GM12864 (cell line): ENCODE measurements around the gene DOK5.

Experiments
- DNase-seq: peaks from one replicate; pipeline ENCODE4 v3.0.0-alpha.2; 2011; ENCODE audit warnings: low read depth
- H3K4me3 ChIP-seq: 2 replicates; pipeline ENCODE4 v1.5.1; 2011; ENCODE audit warnings: mild to moderate bottlenecking, low read depth, low read length, control low read depth
- CTCF ChIP-seq: IDR thresholded peaks from 2 replicates; pipeline ENCODE4 v1.5.1; 2011; ENCODE audit warnings: low read depth, mild to moderate bottlenecking, moderate library complexity, low read length, control low read depth, inconsistent platforms; ENCODE audit errors: missing control alignments

DOK5 gene

GRCh38 chr20:54555150-54555549 is 79.8 kb downstream of the DOK5 start:
- no peak for DNase-seq
- no peak overlapping the region for H3K4me3 ChIP-seq
- TF ChIP-seq CTCF = no peak

- DNase-seq = no peak
- no peak for TF ChIP-seq CTCF
- no peak overlapping the region for H3K4me3 ChIP-seq
Observed at GRCh38 chr20:54556406-54556805, 81.0 kb downstream of the DOK5 start.

GRCh38 chr20:54557806-54558590 is 82.6 kb downstream of the DOK5 start:
- no peak overlapping the region for H3K4me3 ChIP-seq
- no peak for TF ChIP-seq CTCF
- no peak for DNase-seq

GRCh38 chr20:54559890-54560289 is 84.5 kb downstream of the DOK5 start:
- no peak for TF ChIP-seq CTCF

GRCh38 chr20:54560357-54560756 is 85.0 kb downstream of the DOK5 start:
- no peak overlapping the region for H3K4me3 ChIP-seq
- DNase-seq = no peak
- TF ChIP-seq CTCF = no peak

More at GRCh38 chr20:54559890-54560289, 84.5 kb downstream of the DOK5 start:
- no peak overlapping the region for H3K4me3 ChIP-seq
- DNase-seq = no peak

- TF ChIP-seq CTCF = no peak
- DNase-seq = no peak
- H3K4me3 ChIP-seq = no peak overlapping the region
Observed at GRCh38 chr20:54565255-54565654, 89.9 kb downstream of the DOK5 start.
